ENCODE data around the gene RASGRF2.
"Not testable (repeated sequence)": the region's sequence is repeated elsewhere in the genome, so short reads cannot be mapped to it uniquely, and the experiment has no call there.

RASGRF2 gene

DNA sequence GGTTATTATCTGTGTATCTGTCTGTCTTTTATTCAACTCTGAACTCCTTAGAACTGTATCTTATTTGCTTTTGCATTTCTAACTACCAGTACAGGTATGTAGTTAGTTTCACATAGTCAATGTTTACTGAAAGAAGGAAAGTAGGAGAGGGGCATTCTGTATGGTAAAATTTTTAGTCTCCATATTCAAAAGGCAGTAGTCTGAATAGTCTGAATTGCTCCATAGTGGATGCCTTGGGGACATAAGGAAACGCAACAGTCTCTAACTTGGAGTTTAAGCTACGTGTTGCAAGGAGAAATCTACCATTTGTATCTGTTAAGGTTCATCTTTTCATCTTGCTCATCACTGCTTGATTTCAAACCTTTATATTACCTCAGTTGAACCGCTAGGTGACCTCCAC lies 26.2 kb downstream of the RASGRF2 start:
- DNase-seq, result no peak

DNA sequence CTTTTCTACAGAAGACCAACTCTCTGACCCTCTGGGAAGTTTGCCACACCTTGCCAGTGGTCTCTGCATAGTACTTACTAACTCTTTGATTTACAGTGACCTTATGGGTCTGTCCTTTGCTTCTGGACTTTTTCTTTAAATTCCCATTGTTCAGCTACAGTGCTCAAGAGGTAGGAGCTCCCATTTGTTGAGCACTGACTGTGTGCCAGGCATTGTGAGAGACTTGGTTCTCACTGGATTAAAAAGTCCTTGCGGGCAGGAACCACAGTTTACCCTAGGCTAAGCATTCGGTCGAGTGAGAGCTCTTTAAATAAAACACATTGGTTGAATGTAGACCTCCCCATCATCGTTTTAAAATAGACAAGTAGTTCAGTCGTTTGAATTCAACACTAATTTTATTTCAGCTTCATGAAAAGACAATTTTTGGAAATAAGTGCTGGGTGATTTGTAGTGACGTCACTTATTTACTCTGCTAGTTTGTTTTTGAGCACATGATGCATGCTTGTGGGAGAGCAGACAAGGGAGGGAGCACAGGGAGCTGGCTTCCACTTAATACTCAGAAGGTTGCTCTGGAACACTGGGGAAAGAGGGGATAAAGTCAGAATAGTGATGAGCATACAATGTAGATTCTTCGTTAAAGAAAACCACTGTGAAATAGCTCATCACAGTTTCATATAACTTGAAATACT lies 27.1 kb downstream of the RASGRF2 start:
- peak; percentile 43 for DNase-seq

DNA sequence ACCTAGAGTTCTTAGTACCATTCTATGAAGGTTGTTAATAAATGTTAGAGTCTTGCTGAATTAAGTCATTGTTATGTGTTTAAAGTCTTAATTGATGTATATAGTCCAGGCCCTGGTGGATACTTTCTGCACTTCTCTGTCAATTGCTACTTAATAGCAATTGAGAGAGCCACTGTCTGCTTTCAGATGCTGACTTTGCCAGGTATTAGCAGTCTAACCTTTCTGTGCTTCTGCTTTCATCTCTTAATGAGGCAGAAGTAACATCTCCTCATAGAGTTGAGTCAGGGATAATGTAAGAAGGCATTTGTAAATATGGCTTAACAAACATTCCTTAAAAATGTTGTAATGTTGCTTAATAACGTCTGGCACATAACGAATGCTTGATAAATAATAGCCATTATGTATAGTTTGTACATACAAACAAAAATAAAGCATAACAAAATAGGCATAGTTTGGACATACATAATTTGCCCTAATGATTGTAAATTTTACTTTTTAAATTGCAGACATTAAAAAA lies 28.3 kb downstream of the RASGRF2 start:
- no peak for DNase-seq

DNA sequence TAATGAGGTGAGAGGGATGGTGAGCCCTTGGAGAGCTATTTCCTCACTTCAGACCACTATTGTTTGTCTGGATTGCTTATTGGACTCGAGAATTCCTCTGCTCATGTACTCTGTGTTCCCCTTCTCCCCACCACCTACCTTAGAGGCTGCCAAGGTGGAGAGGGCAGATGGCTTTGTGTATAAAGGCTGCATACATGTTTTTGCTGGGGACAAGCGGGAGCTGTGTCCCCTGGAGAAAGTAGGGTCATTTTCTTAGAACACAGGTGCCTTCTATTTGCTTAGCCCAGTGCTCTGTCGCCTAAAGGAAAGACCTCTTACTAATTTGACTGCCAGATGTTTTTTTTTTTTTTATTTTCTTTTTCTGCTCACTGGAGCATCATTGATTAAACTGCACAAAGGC lies 29.7 kb downstream of the RASGRF2 start:
- no peak for DNase-seq

DNA sequence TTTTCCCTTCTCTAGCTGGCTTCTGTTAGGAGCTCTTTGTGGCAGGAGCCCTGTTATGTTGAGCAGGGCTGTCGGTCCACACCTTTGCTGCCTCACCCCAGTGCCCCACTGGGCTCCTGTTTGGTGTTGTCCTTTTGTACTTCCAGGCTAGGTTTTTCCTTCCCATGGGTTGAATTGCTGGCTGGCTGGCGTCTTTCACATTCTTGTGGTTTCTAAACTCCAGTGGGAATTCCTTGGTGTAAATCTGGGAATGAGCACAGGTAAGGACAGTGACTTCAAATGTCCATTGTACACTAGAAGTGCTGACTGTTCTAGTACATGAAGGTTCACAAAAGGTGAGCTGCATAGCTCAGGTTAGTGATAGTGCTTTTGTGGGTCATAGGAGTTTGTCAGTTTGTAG lies 30.4 kb downstream of the RASGRF2 start:
- no peak for DNase-seq

DNA sequence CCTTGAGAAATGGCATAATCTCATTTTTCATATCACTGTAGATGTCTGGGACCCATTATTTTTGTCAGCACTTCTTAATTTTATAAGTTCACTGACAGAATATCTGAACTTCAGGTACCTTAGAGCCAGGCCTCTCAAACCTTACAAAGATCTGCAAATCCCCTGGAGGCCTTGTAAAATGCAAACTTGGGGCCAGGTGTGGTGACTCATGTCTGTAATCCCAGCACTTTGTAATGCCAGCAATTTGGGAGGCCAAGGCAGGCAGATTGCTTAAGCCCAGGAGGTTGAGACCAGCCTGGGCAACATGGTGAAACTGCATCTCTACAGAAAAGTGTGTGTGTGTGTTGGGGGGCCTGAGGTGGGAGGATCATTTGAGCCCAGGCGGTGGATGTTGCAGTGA lies 30.8 kb downstream of the RASGRF2 start:
- DNase-seq, result no peak

DNA sequence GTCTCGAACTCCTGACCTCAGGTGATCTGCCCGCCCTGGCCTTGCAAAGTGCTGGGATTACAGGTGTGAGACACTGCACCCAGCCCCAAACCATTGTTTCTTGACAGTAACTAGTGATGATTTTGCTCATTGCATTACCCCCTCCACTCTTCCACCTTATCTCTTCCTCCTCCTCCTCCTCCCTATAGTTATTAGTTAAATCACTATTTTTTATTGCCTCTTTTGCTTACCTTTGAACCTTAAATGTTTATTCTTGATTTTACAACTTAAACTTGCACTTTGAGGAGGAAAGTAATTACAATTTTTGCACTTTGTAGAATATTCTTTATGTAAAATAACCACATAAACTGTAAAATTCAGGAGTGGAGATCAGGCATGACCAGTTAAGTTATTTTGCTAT lies 35.7 kb downstream of the RASGRF2 start:
- DNase-seq, result no peak

DNA sequence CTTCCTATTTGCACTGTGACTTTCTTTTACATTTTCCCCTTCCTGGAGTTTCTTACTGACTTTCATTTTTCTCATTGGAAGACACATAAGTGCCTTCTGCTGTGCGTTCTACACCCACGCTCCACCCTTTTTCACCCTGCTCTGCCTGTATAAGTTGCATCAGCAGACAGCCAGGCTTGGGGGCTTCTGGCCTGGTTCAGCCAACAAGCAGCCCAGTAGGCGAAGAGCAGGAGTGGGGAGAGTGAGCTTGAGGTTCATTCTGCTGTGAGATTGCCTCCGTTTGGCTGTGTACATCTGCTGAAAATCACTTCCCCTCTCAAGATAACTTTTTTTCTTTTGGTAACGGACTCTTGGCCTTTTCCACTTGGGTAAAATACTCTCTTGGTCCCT lies 38.4 kb downstream of the RASGRF2 start:
- no peak for DNase-seq

DNA sequence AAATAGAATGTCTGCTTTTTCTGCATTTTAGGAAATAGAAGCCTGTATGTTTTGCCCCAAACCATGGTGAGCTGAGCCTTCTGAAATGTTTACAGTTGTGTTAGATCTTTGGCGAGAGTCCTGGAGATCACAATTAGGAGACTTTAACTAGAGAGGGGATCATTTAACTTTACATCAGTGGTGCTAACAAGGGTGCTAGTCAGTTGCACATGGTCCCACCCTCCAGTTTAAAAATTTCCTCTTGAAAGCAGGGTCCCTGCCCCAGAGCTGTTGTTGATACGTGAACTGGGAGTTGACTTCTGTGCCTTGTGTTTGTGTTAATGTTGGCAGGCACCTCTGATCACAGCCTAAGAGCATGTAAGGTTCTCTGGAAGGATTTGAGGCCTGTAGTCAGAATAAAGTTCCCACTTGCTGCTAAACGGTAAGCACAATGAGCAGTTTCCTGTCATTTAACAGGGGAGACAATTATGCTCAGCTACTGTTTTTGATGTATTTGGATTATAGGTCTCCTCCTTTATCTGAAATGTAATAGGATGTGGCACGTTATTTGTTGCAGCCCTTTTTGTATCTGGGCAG lies 43.7 kb downstream of the RASGRF2 start:
- no peak for DNase-seq

DNA sequence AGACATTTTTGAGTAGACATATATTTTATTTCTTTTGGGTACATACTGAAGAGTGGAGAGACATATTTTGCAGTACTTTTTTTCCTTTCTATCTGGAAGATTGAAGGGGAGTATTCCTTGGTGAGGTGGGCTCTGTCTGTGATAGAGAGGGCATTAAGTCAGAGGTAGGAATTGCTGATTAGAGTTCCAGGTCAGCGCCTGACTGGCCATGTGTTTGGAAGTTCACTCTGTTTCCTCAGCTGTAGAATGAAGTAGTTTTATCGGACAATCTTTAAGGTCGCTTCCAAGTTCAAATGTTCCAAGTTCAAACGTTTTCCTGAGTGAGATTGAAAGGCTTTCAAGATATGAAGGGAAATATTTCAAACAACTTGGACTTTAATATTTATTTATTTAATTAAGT lies 45.5 kb downstream of the RASGRF2 start:
- DNase-seq, result no peak

DNA sequence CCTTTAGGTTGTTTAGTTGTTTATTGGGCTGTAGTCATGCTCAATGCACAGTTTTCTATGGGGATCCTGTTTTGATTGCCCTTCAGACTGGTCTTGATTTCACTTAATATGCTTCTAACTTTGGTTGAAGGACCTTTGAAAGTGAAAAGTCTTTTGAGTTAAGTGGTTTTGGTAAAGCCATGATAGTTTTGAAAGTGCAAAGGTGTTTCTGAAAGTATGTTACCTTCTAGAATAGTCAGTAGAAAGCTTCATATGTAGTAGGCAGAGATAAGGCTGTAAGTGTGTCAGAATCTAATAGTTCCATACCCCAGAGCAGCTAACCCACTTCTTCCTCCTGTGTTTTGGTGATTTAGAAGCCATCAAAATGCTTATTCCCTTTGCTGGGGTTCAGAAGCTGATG lies 46.1 kb downstream of the RASGRF2 start:
- no peak for DNase-seq

DNA sequence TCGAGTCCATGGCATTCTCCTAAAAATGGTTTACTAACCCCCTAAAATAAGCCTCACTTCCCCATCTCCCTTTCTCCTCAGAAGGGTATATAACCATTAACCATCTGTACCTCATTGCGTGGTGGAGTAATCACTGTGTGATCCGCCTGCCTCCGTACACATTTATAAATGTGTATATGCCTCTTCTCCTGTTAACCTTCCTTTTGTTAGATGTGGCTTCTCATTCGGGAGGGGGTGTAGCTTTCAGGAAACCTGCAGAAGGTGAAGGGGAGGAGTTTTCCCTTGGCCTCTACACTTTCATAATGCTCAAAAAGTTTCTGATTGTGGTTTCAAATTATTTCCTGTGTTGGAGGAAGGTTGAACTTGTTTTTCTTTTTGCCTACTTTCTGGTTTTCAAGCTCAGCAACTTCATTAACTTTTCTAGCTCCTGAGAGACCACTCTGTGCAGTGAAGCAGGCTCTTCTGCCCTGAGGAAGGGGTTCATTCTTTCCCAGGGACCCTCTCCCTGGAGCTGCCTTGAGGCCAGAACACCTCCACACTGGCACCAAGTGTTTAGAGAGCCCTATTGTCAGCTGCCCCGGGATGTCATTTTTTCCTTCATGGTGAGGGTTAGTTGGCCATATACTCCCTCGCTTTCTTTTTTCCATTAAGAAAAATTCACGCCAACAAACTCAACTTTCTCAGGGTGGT lies 46.9 kb downstream of the RASGRF2 start:
- no peak for DNase-seq

DNA sequence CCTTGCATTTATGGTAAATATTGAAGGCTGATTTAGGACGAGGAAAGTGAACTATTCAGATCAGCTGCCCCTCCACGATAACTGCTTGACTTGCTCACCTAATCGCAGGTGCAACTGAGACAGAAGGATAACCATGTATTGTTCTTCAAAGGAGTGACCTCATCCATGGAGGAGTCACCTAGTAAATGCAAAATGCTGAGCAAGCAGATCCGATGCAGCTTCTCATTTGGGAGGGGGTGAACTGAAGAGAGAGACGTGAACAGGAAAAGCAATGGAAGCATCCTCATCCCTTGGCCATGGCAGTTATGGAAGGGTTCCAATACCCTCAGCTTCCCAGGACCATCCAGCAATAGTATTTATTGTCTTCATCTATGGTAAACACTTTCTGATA lies 47.5 kb downstream of the RASGRF2 start:
- DNase-seq, result peak; percentile 4

DNA sequence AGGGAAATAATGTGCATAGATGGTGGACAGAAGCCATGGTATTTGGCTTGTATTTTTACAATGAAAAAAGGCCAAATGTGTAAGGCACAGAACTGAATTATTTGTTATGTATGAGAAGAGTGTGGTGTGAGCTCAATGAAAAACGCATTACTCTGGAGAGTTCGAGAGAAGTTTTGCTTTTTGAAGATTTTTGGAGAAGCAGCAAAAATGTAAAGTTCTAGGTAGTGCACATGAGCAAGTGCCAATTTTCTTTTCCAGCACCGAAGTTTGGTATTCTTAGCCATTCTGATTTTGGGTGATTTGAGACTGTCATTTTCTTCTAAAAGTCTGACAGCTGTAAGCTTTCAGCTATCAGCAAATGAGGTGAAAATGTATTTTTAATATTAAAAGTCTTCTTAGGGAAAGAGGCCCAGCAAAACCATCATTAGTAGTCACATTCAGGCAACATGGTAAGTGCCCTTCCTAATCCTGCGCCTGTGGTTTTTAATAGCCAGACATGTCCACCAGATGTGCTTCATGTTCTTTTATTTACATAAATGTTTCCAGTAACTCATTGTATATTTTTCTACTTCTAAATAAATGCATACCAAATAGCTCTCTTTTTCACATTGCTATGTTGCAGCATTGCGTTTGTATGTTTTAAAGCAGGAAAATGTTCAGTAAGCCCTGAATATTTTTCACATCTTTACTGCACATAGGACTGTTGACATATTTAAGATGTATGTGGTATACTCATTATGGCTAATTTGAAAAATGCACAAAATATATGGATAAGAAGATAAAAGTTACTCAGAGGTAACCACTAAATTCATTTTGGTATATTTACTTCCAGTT lies 50.4 kb downstream of the RASGRF2 start:
- no peak for DNase-seq

DNA sequence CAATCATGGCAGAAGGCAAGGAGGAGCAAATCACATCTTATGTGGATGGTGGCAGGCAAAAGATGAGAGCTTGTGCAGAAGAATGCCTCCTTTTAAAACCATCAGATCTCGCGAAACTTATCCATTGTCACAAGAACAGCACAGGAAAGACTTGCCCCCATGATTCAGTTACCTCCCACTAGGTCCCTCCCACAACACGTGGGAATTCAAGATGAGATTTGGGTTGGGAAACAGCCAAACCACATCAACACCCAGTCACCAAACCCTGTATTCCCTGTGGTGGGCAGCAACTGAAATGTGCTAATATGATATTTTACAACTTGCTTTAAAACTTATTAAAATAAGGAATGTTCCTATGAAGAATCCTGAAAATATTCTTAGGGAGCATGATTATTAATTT lies 54.2 kb downstream of the RASGRF2 start:
- no peak for DNase-seq

DNA sequence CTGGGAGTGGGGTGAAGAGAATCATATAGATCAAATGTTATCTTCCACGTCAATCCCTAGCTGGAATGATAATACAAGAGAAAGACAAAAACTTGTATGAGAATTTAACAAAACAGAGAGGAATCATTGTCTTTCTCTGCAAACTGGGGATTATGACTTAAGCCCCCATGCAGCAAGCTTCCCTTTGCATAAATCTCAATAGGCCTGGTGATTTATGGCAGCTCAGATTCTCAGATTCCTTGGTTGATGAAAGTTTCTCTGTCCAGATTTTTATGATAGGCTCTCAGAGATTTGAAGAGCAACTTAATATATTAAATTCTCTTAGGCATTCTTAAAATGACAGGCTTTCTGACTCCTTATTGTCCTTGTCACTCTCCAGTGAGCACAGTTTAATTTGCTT lies 56.0 kb downstream of the RASGRF2 start:
- no peak for DNase-seq

DNA sequence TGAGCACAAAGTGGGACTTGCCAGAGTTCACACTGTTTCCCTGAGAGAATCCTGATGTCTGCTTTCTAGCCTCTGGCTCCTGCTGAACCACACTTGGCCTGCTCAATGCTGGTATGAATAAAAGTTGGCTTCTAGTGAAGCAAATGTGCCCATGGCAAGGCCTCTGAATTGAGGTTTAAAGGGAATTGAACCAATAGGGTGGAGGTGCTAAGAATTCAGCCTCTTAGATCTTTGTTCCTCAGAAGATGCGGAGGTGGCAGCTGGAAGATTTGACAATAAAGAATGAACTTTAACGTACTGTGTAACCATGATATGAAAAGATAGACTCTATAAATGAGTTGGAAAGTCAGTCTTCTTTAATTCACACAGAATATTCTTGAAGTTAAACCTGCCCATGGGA lies 57.2 kb downstream of the RASGRF2 start:
- no peak for DNase-seq

DNA sequence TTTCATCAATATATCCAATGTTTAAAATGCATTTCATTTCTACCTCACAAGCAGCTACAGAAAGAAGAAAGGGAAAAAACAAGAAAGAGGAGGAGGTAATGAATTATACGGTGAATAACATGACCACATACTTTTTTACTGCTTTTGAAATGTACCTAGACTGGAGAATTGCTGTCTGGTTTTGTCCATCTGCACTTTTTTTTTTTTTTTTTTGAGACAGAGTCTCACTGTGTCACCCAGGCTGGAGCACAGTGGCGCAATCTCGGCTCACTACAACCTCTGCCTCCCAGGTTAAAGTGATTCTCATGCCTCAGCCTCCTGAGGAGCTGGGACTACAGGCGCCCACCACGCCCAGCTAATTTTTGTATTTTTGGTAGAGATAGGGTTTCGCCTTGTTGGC lies 58.4 kb downstream of the RASGRF2 start:
- not testable (repeated sequence) for DNase-seq

DNA sequence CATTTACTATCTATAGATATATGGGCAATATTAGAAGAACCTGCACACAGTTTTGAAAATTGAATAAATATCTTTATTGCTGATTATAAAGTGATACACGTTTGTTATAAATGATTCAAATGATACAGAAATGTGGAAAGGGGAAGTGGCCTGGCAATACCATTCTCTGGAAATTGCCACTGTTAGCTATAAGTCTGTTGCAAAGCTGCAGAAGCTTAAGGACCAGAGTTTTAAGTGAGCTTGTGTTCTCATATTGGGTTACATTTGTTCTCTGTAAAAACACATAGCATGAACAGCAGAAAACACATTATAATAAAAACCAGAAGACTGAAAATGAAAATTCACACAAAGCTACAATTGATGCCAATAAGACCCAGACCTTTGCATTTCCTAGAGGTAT lies 59.6 kb downstream of the RASGRF2 start:
- no peak for DNase-seq

DNA sequence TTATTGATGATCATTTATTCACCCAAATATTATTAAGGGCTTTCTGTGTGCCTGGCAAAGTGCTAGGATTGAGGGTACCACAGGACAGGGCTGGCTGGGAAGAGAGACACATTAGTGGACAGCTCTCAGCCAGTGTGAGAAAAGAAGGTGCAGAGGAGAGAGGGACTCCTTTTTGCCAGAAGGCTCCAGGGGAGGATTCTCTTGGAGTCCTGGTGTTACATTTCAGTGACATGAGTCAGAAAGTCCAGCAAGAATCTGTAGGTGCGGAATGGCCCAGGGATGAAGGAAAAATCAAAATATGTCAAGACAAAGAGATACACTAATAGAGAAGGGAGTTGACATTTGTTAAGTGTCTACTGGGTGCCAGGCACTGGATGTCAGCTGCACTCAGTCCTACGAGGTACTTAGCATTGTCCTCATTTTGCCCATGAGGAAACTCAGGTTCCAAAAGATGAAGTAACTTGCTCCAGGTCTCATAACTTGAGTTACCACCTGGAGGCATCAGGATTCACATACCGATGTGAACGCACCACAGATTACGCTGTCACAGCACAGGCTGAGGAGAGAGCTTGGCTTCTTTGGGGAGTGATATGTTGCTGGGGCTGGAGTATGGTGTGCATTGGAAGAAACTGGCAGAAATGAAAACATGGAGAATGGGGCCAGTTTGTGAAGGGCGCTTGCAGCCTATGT lies 60.5 kb downstream of the RASGRF2 start:
- DNase-seq, result no peak

DNA sequence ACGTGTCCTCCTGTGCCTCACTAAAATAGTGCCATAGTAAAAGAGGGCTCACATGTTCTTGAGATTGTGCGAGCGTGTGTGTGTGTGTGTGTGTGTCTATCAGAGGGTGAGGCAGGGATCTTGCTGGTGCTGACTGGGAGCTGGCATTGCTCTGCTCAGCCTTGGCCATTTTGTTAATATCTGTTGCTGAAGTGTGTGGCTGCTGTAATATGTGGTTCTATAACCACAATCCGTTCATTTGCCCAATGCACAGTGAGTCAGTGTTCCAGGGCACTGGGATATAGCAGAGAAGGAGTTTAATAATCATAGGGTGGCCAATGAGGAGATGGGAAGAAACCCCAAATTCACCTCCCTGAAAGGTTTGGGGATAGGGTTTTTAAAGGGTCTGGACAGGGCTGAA lies 61.3 kb downstream of the RASGRF2 start:
- DNase-seq, result no peak

DNA sequence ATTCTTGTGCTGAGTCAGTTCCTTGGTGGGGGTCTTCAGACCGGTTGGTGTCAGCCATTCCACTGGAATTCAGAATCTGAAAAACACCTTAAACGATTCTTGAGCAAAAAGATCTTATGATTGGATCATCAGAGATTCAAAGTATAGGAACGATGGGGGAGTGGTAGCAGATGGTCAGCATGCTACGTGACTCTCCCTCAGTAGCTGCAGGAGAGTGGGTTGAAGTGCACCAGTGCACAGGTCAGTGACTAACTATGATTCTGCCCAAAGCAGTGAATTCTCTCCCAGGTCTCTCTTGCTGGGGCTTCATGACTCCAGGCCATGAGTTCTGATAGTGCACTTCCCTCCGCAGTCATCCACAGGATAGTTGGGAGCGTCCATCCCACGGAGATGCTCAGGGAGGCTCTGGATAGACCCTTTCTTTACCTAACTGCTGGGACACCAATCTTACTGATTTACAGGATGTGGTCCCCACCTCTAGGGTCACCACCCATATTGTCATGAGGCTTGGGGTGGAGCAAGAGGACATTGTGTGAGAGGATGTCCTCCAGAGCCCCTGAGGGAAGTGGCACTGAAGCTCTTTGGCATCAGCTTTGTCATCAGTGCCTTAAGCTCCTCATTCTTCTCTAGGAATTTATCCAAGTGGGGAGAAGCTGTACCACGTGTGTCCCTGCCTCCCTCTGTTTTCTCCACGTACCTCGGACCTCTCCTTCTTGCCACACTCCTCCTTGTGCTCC lies 62.0 kb downstream of the RASGRF2 start:
- DNase-seq, result no peak
